GM08714 (cell line): Measurements from ENCODE around the gene MTCL3.
"Not testable (repeated sequence)": the region's sequence is repeated elsewhere in the genome, so short reads cannot be mapped to it uniquely, and the experiment has no call there.

Experiments
- H3K4me3 ChIP-seq: fragments of 200-500 bp; sonication (Bioruptor generic); 2 replicates; pipeline ENCODE4 v1.5.1; 2014; ENCODE audit warnings: mild to moderate bottlenecking, low read length, inconsistent platforms
- ZNF274 ChIP-seq: IDR thresholded peaks from 2 replicates; pipeline ENCODE4 v1.6.1; 2012; ENCODE audit warnings: mild to moderate bottlenecking, low read depth, low read length

Gene MTCL3

DNA sequence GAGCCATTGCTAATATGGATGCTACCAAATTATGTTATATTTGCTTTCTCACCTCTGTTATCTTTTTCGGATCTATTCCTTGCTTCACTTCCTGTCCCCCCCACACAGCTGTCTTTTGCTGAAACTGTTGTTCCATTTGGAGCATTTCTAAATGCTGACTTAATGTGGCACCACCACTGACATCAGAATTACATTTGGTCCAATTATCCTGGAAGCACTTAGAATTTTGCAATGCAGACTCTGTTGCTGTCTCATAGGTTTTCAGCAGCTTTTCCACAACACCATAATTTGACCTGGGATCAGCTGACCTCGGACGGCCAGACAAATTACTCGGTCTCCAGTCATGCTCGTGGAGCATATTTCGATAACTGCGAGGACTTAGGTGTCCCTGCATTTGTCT lies 72.8 kb downstream of the MTCL3 start:
- no peak overlapping the region for H3K4me3 ChIP-seq
- TF ChIP-seq ZNF274, result no peak

DNA sequence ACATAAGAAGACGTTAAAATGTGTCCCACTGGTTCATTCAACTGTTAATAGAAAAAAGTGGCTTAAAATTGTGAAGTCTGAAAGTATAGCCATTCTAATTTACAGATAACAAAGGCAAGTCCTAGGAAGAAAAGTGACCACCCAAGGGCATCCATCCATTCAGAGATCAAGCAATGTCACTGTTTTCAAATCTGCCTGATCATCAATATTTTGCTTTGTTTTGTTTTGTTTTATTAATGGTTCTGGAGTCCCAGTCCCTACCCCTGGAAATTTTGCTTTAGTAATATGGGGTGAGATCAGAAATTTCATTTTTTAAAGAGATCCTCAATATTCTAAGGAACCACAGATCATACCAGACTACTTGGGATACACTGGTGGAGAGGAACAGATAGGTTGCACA lies 77.3 kb downstream of the MTCL3 start:
- no peak overlapping the region for H3K4me3 ChIP-seq
- no peak for TF ChIP-seq ZNF274

DNA sequence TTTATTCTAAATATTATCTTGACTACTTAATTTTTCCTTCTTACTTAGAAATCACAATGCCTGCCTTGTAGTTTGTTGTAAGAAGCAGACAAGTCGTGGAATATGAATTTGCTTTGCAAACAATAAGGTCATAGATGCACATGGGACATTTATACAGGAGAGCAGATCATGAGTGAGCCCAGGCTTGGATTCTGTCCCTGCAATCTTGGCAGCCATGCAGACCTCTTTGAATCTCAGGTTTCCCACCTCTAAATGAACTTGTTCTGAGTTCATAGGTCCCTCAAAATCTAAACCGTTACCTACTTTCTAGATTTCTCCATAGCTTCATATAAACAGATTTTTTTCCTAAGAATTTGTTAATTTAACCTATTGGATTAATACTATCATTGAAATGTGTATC lies 79.4 kb downstream of the MTCL3 start:
- no peak overlapping the region for H3K4me3 ChIP-seq
- no peak for TF ChIP-seq ZNF274

- no peak overlapping the region for H3K4me3 ChIP-seq
- TF ChIP-seq ZNF274, result no peak
These were observed 82.5 kb downstream of the MTCL3 start for GRCh38 chr6:127436578-127437110.

- no peak overlapping the region for H3K4me3 ChIP-seq
- TF ChIP-seq ZNF274, result no peak
These were observed 83.4 kb downstream of the MTCL3 start for GRCh38 chr6:127435626-127436220.

GRCh38 chr6:127434651-127435050 lies 84.5 kb downstream of the MTCL3 start:
- H3K4me3 ChIP-seq, result no peak overlapping the region
- no peak for TF ChIP-seq ZNF274

- H3K4me3 ChIP-seq, result not testable (repeated sequence)
These were observed 90.6 kb downstream of the MTCL3 start for GRCh38 chr6:127428562-127428961.

GRCh38 chr6:127423921-127424320 lies 95.2 kb downstream of the MTCL3 start:
- H3K4me3 ChIP-seq, result no peak overlapping the region
- no peak for TF ChIP-seq ZNF274
